ENCODE measurements around the gene TMEM140.

The TMEM140 gene

DNA sequence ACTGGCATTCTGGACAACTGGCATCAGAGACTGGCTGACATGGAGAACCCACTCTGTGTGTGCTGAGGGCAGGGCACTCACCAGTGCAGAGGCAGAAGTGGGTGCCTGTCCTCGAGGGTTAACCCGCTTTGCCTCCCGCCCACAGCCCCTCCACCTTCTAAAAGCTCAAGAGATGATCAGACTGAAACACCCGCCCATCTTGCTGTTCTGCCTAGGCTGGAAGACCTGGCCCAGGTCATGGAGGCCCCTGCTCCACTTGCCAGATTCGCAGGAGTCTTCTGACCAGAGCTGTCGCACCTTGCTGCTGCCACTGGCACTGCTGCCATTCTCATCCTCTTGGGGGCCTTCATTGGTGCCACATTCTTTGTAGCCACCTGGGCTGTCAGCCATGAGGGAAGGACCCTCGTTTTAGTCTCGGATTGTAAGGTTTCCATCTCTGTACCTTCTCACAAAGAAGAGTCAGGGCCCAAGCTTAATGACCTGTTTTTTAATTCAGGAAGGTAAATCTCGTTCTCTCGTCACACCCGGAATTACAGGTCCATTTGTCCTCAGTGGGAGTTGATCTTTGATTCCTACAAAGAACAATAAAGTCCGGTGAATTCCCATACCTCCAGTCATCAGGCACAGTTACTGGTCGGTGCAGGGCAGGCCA is 20.7 kb downstream of the TMEM140 start:
- H3K36me3 ChIP-seq (ENCODE audit: insufficient read depth, low read length), result peaks cover 51% of the 10 kb centered on the region
- H3K27me3 ChIP-seq (ENCODE audit: insufficient read depth, low read length, poor library complexity), result no peaks in the 10 kb centered on the region
- no peak overlapping the region; the same call in 1 of the 2 replicates for H3K9ac ChIP-seq (ENCODE audit: low read depth, low read length)
- no peak for TF ChIP-seq CTCF (IDR thresholded peaks at IDR 0.05; ENCODE audit: borderline replicate concordance, extremely low read depth, low read length, poor library complexity, severe bottlenecking)
- no peak for TF ChIP-seq EZH2 (IDR thresholded peaks at IDR 0.05; ENCODE audit: borderline replicate concordance, low read depth, low read length, severe bottlenecking)
- H3K79me2 ChIP-seq (ENCODE audit: insufficient read depth, low read length), result peaks cover 34% of the 10 kb centered on the region
- peak overlapping the region; percentile 98; the same call in 1 of the 2 replicates for H3K27ac ChIP-seq (ENCODE audit: low read length)
- H3K9me3 ChIP-seq (ENCODE audit: insufficient read depth, low read length, severe bottlenecking), result no peaks in the 10 kb centered on the region
- peak overlapping the region; percentile 95 for H3K4me2 ChIP-seq (ENCODE audit: insufficient read depth, low read length)
- H4K20me1 ChIP-seq (ENCODE audit: insufficient read depth, low read length), result peaks cover 10% of the 10 kb centered on the region; the same call in 1 of the 2 replicates
- H2AFZ ChIP-seq (ENCODE audit: low read depth, low read length), result no peak overlapping the region
- H3K4me3 ChIP-seq (ENCODE audit: low read depth in 1 of 2, low read length in 2 of 2), result peak overlapping the region in 1 of 2 experiments; percentile 82; a peak in 2 of 4 replicates
- H3K4me1 ChIP-seq (ENCODE audit: insufficient read depth, low read length), result peaks cover 34% of the 10 kb centered on the region
- DNase-seq, result no peak
- ATAC-seq (ENCODE audit: insufficient read depth, low read depth), result no peak

DNA sequence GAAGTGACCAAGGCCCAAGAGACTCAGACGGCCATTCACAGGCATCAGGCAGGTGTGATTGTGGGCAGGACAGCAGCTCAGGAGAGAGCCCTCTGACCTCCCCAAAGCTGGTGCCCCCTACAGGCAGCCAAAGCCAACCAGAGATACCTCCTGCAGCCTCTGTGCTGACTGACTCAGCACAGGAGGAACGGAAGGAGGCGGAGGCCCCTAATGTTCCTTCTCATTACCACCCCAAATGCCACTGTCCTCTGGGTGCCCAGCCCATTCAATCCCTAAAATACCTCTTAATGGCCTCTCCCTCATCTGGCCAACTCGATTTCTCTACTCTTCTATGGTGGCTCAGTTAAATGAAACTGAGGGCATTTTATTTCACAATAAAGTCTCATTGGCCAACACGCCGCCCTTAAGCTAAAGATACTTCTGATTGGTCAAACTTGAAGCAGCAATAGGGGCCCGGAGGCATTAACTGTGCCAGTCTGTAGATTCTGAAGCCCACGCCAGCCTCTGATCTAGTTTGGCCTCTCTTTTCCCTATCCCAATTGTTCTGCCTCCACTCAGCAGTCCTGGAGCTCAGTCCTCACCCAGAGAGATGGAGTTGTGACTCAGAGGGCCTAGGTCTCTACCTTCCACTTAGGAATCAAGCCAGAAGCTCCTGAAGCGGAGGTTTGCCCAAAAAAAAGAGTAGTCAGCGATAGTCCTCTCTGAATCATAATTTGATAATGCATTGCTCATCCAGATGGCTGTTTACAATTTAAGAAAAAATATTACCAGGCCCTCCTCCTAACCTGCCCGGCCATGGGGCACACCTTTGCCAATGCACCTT is 21.5 kb downstream of the TMEM140 start:
- Histone ChIP-seq H4K20me1 (ENCODE audit: insufficient read depth, low read length) (peaks cover 10% of the 10 kb centered on the region; the same call in 1 of the 2 replicates), H2AFZ (ENCODE audit: low read depth, low read length) (peak overlapping the region; percentile 96), H3K79me2 (ENCODE audit: insufficient read depth, low read length) (peaks cover 34% of the 10 kb centered on the region), H3K36me3 (ENCODE audit: insufficient read depth, low read length) (peaks cover 49% of the 10 kb centered on the region), H3K4me2 (ENCODE audit: insufficient read depth, low read length) (peak overlapping the region; percentile 95), H3K9me3 (ENCODE audit: insufficient read depth, low read length, severe bottlenecking) (no peaks in the 10 kb centered on the region), H3K9ac (ENCODE audit: low read depth, low read length) (peak overlapping the region; percentile 100), H3K4me3 (ENCODE audit: low read depth in 1 of 2, low read length in 2 of 2) (peak overlapping the region; percentile 82 to 91), H3K27ac (ENCODE audit: low read length) (peak overlapping the region; percentile 98), H3K27me3 (ENCODE audit: insufficient read depth, low read length, poor library complexity) (no peaks in the 10 kb centered on the region), H3K4me1 (ENCODE audit: insufficient read depth, low read length) (peaks cover 34% of the 10 kb centered on the region)
- ATAC-seq (ENCODE audit: insufficient read depth, low read depth), result no peak
- DNase-seq, result peak; percentile 49
- TF ChIP-seq CTCF (IDR thresholded peaks at IDR 0.05; ENCODE audit: borderline replicate concordance, extremely low read depth, low read length, poor library complexity, severe bottlenecking) (peak; percentile 59), EZH2 (IDR thresholded peaks at IDR 0.05; ENCODE audit: borderline replicate concordance, low read depth, low read length, severe bottlenecking) (no peak)

DNA sequence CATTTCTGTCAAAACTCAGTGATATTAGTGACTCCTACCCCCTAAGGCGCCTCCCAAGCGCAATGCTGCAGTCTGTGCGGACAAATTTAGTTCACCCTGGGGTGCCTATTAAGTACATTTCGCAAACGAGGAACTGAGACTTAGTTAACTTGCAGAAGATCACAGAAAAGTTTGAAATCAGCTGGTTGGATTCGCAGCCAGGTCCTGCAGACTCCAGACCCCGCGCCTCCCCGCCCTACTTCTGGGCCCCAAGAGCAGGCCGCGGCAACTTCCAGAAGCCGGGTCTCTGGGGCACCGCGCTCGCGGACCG is 22.0 kb downstream of the TMEM140 start:
- Histone ChIP-seq H3K4me3 (ENCODE audit: low read depth in 1 of 2, low read length in 2 of 2) (peak overlapping the region; percentile 82 to 91), H4K20me1 (ENCODE audit: insufficient read depth, low read length) (peaks cover 10% of the 10 kb centered on the region; the same call in 1 of the 2 replicates), H3K9ac (ENCODE audit: low read depth, low read length) (peak overlapping the region; percentile 100), H3K27me3 (ENCODE audit: insufficient read depth, low read length, poor library complexity) (no peaks in the 10 kb centered on the region), H3K9me3 (ENCODE audit: insufficient read depth, low read length, severe bottlenecking) (no peaks in the 10 kb centered on the region), H2AFZ (ENCODE audit: low read depth, low read length) (peak overlapping the region; percentile 96), H3K4me2 (ENCODE audit: insufficient read depth, low read length) (peak overlapping the region; percentile 95), H3K27ac (ENCODE audit: low read length) (peak overlapping the region; percentile 98), H3K36me3 (ENCODE audit: insufficient read depth, low read length) (peaks cover 43% of the 10 kb centered on the region), H3K4me1 (ENCODE audit: insufficient read depth, low read length) (peaks cover 34% of the 10 kb centered on the region), H3K79me2 (ENCODE audit: insufficient read depth, low read length) (peaks cover 34% of the 10 kb centered on the region)
- DNase-seq (no peak), ATAC-seq (ENCODE audit: insufficient read depth, low read depth) (no peak)
- TF ChIP-seq CTCF (IDR thresholded peaks at IDR 0.05; ENCODE audit: borderline replicate concordance, extremely low read depth, low read length, poor library complexity, severe bottlenecking) (no peak), EZH2 (IDR thresholded peaks at IDR 0.05; ENCODE audit: borderline replicate concordance, low read depth, low read length, severe bottlenecking) (no peak)
